ENCODE data around the gene B4GALT2. TPM values are rescaled to one million over a fixed set of nuclear protein-coding genes. Genes with fewer than 3 reads are reported as not detected.
A peak's percentile ranks its signal among the peaks of the same experiment; 100 is the strongest.

B4GALT2 gene
- total RNA-seq, 1 donor from 2014 or later, result 39.1 TPM

- intact Hi-C loops (cut with DNase I), result no loop called here
- no peak for ATAC-seq
- DNase-seq (ENCODE audit: missing footprints), result no peak
Measured at GRCh38 chr1:44033041-44033575, 54.1 kb downstream of the B4GALT2 start.

GRCh38 chr1:44033756-44034155, 54.7 kb downstream of the B4GALT2 start:
- DNase-seq (ENCODE audit: missing footprints) (no peak), ATAC-seq (no peak)
- intact Hi-C loops (cut with DNase I), result no loop called here

DNA sequence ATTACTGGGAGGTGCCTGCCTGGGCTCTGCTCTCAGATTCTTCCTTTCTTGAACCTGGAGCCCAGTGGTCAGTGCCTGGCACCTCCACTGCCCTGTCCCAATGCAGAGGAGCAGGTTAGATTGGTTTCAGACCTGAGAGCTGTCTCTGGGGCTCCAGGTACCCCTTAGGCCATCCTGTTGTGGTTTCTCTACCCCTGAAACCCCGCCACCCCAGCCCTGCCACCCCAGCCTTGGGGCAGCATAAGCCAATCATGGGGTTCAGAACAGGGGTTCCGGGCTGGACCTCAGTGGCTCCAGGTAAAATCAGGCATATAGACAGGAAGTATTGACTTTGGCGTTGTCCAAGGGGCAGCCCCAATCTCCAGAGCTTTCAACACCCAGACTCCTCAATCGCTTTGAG, 55.4 kb downstream of the B4GALT2 start:
- no peak for ATAC-seq
- intact Hi-C loops (cut with DNase I), result no loop called here
- no peak for DNase-seq (ENCODE audit: missing footprints)

- ATAC-seq, result no peak
- intact Hi-C loops (cut with DNase I), result no loop called here
- no peak for DNase-seq (ENCODE audit: missing footprints)
Measured at GRCh38 chr1:44034976-44035716, 56.1 kb downstream of the B4GALT2 start.

GRCh38 chr1:44035726-44036408, 56.9 kb downstream of the B4GALT2 start:
- intact Hi-C loops (cut with DNase I), result loop anchor here (1.0 kb wide), 1 partner anchor 31 kb away; no protein-coding TSS in a partner anchor
- DNase-seq (ENCODE audit: missing footprints) (no peak), ATAC-seq (peak; percentile 68)

GRCh38 chr1:44036409-44037139, 57.6 kb downstream of the B4GALT2 start:
- intact Hi-C loops (cut with DNase I), result loop anchor here (1.0 kb wide), 1 partner anchor 31 kb away; no protein-coding TSS in a partner anchor
- DNase-seq (ENCODE audit: missing footprints) (no peak), ATAC-seq (peak; percentile 60)

- intact Hi-C loops (cut with DNase I), result no loop called here
- ATAC-seq, result no peak
- no peak for DNase-seq (ENCODE audit: missing footprints)
Measured at GRCh38 chr1:44037154-44037553, 58.1 kb downstream of the B4GALT2 start.

DNA sequence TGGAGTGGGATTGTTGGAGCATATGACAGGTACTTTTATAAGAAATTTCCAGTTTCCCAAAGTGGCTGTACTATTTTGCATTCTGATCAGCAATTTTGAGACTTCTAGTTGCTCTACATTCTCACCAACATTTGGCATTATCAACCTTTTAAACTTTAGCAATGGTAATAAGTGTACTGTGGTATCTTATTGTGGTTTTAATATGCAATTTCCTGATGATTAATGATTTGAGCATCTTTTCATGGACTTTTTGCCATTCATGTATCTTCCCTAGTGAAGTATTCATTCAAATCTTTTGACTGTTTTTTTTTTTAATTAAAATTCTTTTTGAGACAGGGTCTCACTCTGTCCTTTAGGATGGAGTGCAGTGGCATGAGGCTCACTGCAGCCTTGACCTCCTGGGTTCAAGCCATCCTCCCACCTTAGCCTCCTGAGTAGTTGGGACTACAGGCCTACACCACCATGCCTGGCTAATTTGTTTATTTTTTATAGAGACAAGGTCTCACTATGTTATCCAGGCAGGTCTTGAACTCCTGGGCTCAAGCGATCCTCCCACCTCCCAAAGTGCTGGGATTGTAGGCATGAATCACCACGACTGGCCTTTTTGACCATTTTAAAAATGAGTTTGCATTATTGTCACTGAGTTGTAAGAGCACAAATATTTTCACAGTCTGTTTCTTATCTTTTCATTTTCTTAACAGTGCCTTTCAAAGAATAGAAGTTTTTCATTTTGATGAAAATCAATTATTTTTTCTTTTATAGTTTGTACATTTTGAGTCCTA, 60.1 kb downstream of the B4GALT2 start:
- no peak for DNase-seq (ENCODE audit: missing footprints)
- no peak for ATAC-seq
- intact Hi-C loops (cut with DNase I), result no loop called here

DNA sequence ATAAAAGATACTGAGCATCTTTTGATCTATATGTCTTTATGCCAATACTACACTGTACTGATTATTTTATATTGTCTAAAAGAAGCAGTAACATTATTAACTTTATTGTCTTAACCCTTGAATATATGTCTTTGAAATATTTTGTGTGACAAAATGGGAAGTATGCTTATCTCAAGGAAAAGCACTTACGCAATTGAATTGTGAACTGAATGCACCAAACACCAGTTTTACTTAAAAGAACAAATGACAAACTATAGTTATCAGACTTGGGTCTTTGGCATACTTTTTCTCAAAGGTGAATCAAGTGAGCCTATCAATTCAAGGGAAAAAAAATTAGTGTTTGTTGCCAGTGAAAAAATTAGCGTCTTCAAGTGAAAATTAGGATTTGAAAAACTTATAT, 61.4 kb downstream of the B4GALT2 start:
- intact Hi-C loops (cut with DNase I), result no loop called here
- DNase-seq (ENCODE audit: missing footprints), result no peak
- no peak for ATAC-seq

Other genes with a start within 250 kb of the B4GALT2 start
- 0.49 TPM for gene ARTN, start 45.4 kb upstream of the B4GALT2 start, total RNA-seq
- gene IPO13, start 32.3 kb upstream of the B4GALT2 start, total RNA-seq, result 56.9 TPM
- 14.8 TPM for gene DPH2, start 9.2 kb upstream of the B4GALT2 start, total RNA-seq
- 84.5 TPM for gene ATP6V0B, start 4.2 kb upstream of the B4GALT2 start, total RNA-seq
- 0.89 TPM for gene CCDC24, start 12.4 kb downstream of the B4GALT2 start, total RNA-seq
- gene SLC6A9, start 52.3 kb downstream of the B4GALT2 start, total RNA-seq, result 1.5 TPM
- not detected for gene KLF17, start 139.6 kb downstream of the B4GALT2 start, total RNA-seq
- not detected for gene KLF18, start 162.4 kb downstream of the B4GALT2 start, total RNA-seq
- gene DMAP1, start 234.3 kb downstream of the B4GALT2 start, total RNA-seq, result 27.5 TPM

Measured in Right ventricle myocardium inferior (tissue), 1 donor.